Peyer's patch (tissue), 4 donors: ENCODE results near the gene RBM33.

Experiments used
- CTCF ChIP-seq, 6 experiments: fragments of 450-650 bp in 4 of 6; fragments of 200-600 bp in 2 of 6; sonication (generic) in 1 of 6; IDR thresholded peaks; one replicate each; pipeline ENCODE4 v1.5.1; 2017 to 2019; ENCODE audit warnings: antibody characterized with exemption in 6 of 6, mild to moderate bottlenecking in 3 of 6, moderate library complexity in 1 of 6
- POLR2A ChIP-seq, 2 donors: fragments of 450-650 bp; IDR thresholded peaks; one replicate each; pipeline ENCODE4 v1.5.1; 2017; ENCODE audit warnings: antibody characterized with exemption in 2 of 2, mild to moderate bottlenecking in 2 of 2, moderate library complexity in 2 of 2

GRCh38 chr7:155819186-155819585 is 174.7 kb downstream of the RBM33 start:
- TF ChIP-seq POLR2A (IDR thresholded peaks at IDR 0.05) = no peak
- TF ChIP-seq CTCF (IDR thresholded peaks at IDR 0.05) = no peak
